Measurements from ENCODE around the gene CASZ1. TPM values are rescaled to one million over a fixed set of nuclear protein-coding genes. Genes with fewer than 3 reads are reported as not detected.

Gene CASZ1
- total and polyA plus RNA-seq, 2 experiments from 2014 or later, result 6.2 to 6.7 TPM

GRCh38 chr1:10678852-10679251 is 117.6 kb downstream of the CASZ1 start (continued):
- TF ChIP-seq ZNF462 (CRISPR knock-in tag; IDR thresholded peaks at IDR 0.05), result no peak

GRCh38 chr1:10678402-10678801 is 118.0 kb downstream of the CASZ1 start:
- Histone ChIP-seq H3K27ac (ENCODE audit: low read depth) (no peak overlapping the region), H3K36me3 (ENCODE audit: insufficient read depth) (no peaks in the 10 kb centered on the region), H3K27me3 (ENCODE audit: insufficient read depth) (no peaks in the 10 kb centered on the region), H3K4me2 (no peak overlapping the region), H3K79me2 (replicated peaks; ENCODE audit: insufficient read depth) (no peaks in the 10 kb centered on the region), H3K4me1 (ENCODE audit: insufficient read depth) (peaks cover 38% of the 10 kb centered on the region), H3K4me3 (no peak overlapping the region), H2AFZ (no peak overlapping the region), H4K20me1 (replicated peaks; ENCODE audit: insufficient read depth) (no peaks in the 10 kb centered on the region), H3F3A (replicated peaks; ENCODE audit: low read depth) (no peaks in the 10 kb centered on the region), H3K9me2 (ENCODE audit: insufficient read depth) (no peaks in the 10 kb centered on the region)
- H3K4me1 Mint-ChIP-seq, result peaks cover 55% of the 10 kb centered on the region
- H3K9me3 Mint-ChIP-seq, result no peaks in the 10 kb centered on the region; the same call in 1 of the 3 replicates
- no peak for DNase-seq (ENCODE audit: low spot score)
- no peaks in the 10 kb centered on the region for H3K36me3 Mint-ChIP-seq (ENCODE audit: low read depth)
- ATAC-seq, result no peak
- no peak overlapping the region for H3K27ac Mint-ChIP-seq
- H3K27me3 Mint-ChIP-seq (ENCODE audit: insufficient read depth, low read depth, poor library complexity), result peaks cover 18% of the 10 kb centered on the region
- H3K4me3 Mint-ChIP-seq, result no peak overlapping the region
- TF ChIP-seq ZNF114 (CRISPR knock-in tag; IDR thresholded peaks at IDR 0.05), result no peak
- TF ChIP-seq STAT1 (IDR thresholded peaks at IDR 0.05; ENCODE audit: unreplicated experiment), result no peak
- no peak for TF ChIP-seq ZNF462 (CRISPR knock-in tag; IDR thresholded peaks at IDR 0.05)
- no peak for TF ChIP-seq CTCF (conservative IDR thresholded peaks at IDR 0.05; ENCODE audit: low read depth in 2 of 2)
- TF ChIP-seq JUNB (IDR thresholded peaks at IDR 0.05; ENCODE audit: unreplicated experiment), result no peak
- TF ChIP-seq EZH2phosphoT487 (IDR thresholded peaks at IDR 0.05; ENCODE audit: unreplicated experiment), result no peak
- TF ChIP-seq CREB1 (CRISPR knock-in tag; IDR thresholded peaks at IDR 0.05; ENCODE audit: low read depth), result no peak
- TF ChIP-seq POLR2AphosphoS5 (IDR thresholded peaks at IDR 0.05; ENCODE audit: low read depth), result no peak
- TF ChIP-seq ZNF331 (CRISPR knock-in tag; IDR thresholded peaks at IDR 0.05; ENCODE audit: low read depth), result no peak
